T-helper 9 cell (primary cell): ENCODE measurements around the gene SIK1.
"Not testable (repeated sequence)": the region's sequence is repeated elsewhere in the genome, so short reads cannot be mapped to it uniquely, and the experiment has no call there.

Experiments
- DNase-seq: peaks from one replicate; pipeline ENCODE4 v3.0.0-alpha.2; 2020
- total RNA-seq, 2 donors: gene quantifications; one replicate each; lab custom pipeline; 2026; lab: John Stamatoyannopoulos, UW

The SIK1 gene
- 0.42 to 9.9 reads per million in 2 donors for total RNA-seq

- not testable (repeated sequence) for DNase-seq
Measured at GRCh38 chr21:43426404-43427241, at the start of gene SIK1. TSS of gene SIK1 (minus strand) at chr21:43427131. CDS start at chr21:43426178, 953 bp downstream.

GRCh38 chr21:43471597-43472242 is 44.8 kb upstream of the SIK1 start:
- not testable (repeated sequence) for DNase-seq

- DNase-seq = not testable (repeated sequence)
Measured at GRCh38 chr21:43469719-43470458, 43.0 kb upstream of the SIK1 start.

- DNase-seq = no peak
Measured at GRCh38 chr21:43467785-43468184, 40.9 kb upstream of the SIK1 start.

GRCh38 chr21:43465159-43465558 is 38.2 kb upstream of the SIK1 start:
- DNase-seq = not testable (repeated sequence)

- not testable (repeated sequence) for DNase-seq
Measured at GRCh38 chr21:43463498-43464261, 36.7 kb upstream of the SIK1 start.

GRCh38 chr21:43462932-43463331 is 36.0 kb upstream of the SIK1 start:
- not testable (repeated sequence) for DNase-seq

GRCh38 chr21:43460475-43460874 is 33.5 kb upstream of the SIK1 start:
- DNase-seq = not testable (repeated sequence)

GRCh38 chr21:43458995-43459394 is 32.1 kb upstream of the SIK1 start:
- DNase-seq = not testable (repeated sequence)

- not testable (repeated sequence) for DNase-seq
Measured at GRCh38 chr21:43456616-43457314, 29.8 kb upstream of the SIK1 start.

- DNase-seq = not testable (repeated sequence)
Measured at GRCh38 chr21:43455717-43456116, 28.8 kb upstream of the SIK1 start.

GRCh38 chr21:43454176-43454575 is 27.2 kb upstream of the SIK1 start:
- not testable (repeated sequence) for DNase-seq

GRCh38 chr21:43451850-43452249 is 24.9 kb upstream of the SIK1 start:
- not testable (repeated sequence) for DNase-seq

GRCh38 chr21:43450287-43450686 is 23.4 kb upstream of the SIK1 start:
- not testable (repeated sequence) for DNase-seq

- DNase-seq = not testable (repeated sequence)
Measured at GRCh38 chr21:43447353-43447977, 20.5 kb upstream of the SIK1 start.

GRCh38 chr21:43446277-43446932 is 19.5 kb upstream of the SIK1 start:
- not testable (repeated sequence) for DNase-seq

GRCh38 chr21:43444524-43444923 is 17.6 kb upstream of the SIK1 start:
- DNase-seq = not testable (repeated sequence)

- not testable (repeated sequence) for DNase-seq
Measured at GRCh38 chr21:43442571-43442970, 15.6 kb upstream of the SIK1 start.

- not testable (repeated sequence) for DNase-seq
Measured at GRCh38 chr21:43440835-43441727, 14.2 kb upstream of the SIK1 start.
